ENCODE data around the gene CASK. TPM values are rescaled to one million over a fixed set of nuclear protein-coding genes. Genes with fewer than 3 reads are reported as not detected.

The CASK gene
- total and polyA plus RNA-seq, 2 donors (not counting 1 experiment from before 2014, with no cell fraction given), result 27.4 to 78.3 TPM

- H3K9ac ChIP-seq (ENCODE audit: insufficient read depth, low read length), result no peak overlapping the region
- H3K9me3 ChIP-seq (ENCODE audit: control insufficient read depth, insufficient read depth, low read depth, low read length), result no peaks in the 10 kb centered on the region
- no peaks in the 10 kb centered on the region for H3K36me3 ChIP-seq (ENCODE audit: control insufficient read depth, insufficient read depth, low read length)
- H3K27ac ChIP-seq (ENCODE audit: insufficient read depth, low read length), result no peak overlapping the region
- DNase-seq (ENCODE audit: low read depth in 2 of 2), result peak; percentile 3 to 59
- H2AFZ ChIP-seq (ENCODE audit: low read length), result no peak overlapping the region
- no peaks in the 10 kb centered on the region for H4K20me1 ChIP-seq (ENCODE audit: control insufficient read depth, extremely low read depth, insufficient read depth, low read length)
- H3K27me3 ChIP-seq (ENCODE audit: control insufficient read depth, insufficient read depth, low read length), result no peaks in the 10 kb centered on the region
- H3K4me1 ChIP-seq (ENCODE audit: control insufficient read depth, extremely low read depth, insufficient read depth, low read length), result no peaks in the 10 kb centered on the region
- TF ChIP-seq CTCF (conservative IDR thresholded peaks at IDR 0.05 in 1 of 2, IDR thresholded peaks at IDR 0.05 in 1 of 2; ENCODE audit: low read depth in 1 of 2, low read length in 2 of 2), result no peak
- TF ChIP-seq EZH2 (IDR thresholded peaks at IDR 0.05; ENCODE audit: low read length, missing control alignments), result no peak
- H3K79me2 ChIP-seq (ENCODE audit: control insufficient read depth, insufficient read depth, low read length), result no peaks in the 10 kb centered on the region
- H3K4me3 ChIP-seq (replicated peaks in 1 of 4; ENCODE audit: control extremely low read depth in 1 of 4, insufficient read depth in 1 of 4, low read depth in 3 of 4, low read length in 4 of 4), result no peak overlapping the region
- H3K4me2 ChIP-seq (ENCODE audit: extremely low read depth, insufficient read depth, low read length), result no peak overlapping the region
Observed at GRCh38 chrX:41730081-41730480, 193.3 kb downstream of the CASK start.

- Histone ChIP-seq H3K9me3 (ENCODE audit: control insufficient read depth, insufficient read depth, low read depth, low read length) (no peaks in the 10 kb centered on the region), H3K4me2 (ENCODE audit: extremely low read depth, insufficient read depth, low read length) (no peak overlapping the region), H3K4me1 (ENCODE audit: control insufficient read depth, extremely low read depth, insufficient read depth, low read length) (no peaks in the 10 kb centered on the region), H4K20me1 (ENCODE audit: control insufficient read depth, extremely low read depth, insufficient read depth, low read length) (no peaks in the 10 kb centered on the region), H3K9ac (ENCODE audit: insufficient read depth, low read length) (no peak overlapping the region), H3K36me3 (ENCODE audit: control insufficient read depth, insufficient read depth, low read length) (no peaks in the 10 kb centered on the region), H3K27ac (ENCODE audit: insufficient read depth, low read length) (no peak overlapping the region), H3K4me3 (replicated peaks in 1 of 4; ENCODE audit: control extremely low read depth in 1 of 4, insufficient read depth in 1 of 4, low read depth in 3 of 4, low read length in 4 of 4) (no peak overlapping the region), H3K79me2 (ENCODE audit: control insufficient read depth, insufficient read depth, low read length) (no peaks in the 10 kb centered on the region), H3K27me3 (ENCODE audit: control insufficient read depth, insufficient read depth, low read length) (no peaks in the 10 kb centered on the region), H2AFZ (ENCODE audit: low read length) (no peak overlapping the region)
- no peak for DNase-seq (ENCODE audit: low read depth in 2 of 2)
- TF ChIP-seq CTCF (conservative IDR thresholded peaks at IDR 0.05 in 1 of 2, IDR thresholded peaks at IDR 0.05 in 1 of 2; ENCODE audit: low read depth in 1 of 2, low read length in 2 of 2), result no peak
- TF ChIP-seq EZH2 (IDR thresholded peaks at IDR 0.05; ENCODE audit: low read length, missing control alignments), result no peak
Observed at GRCh38 chrX:41728125-41728524, 195.2 kb downstream of the CASK start.

GRCh38 chrX:41723826-41724225 is 199.5 kb downstream of the CASK start, which contains the start of gene GPR82:
TSS of gene GPR82 (plus strand) at chrX:41724181. CDS start at chrX:41727027, 2,846 bp downstream.
- Histone ChIP-seq H3K27ac (ENCODE audit: insufficient read depth, low read length) (no peak within 1 kb of the TSS), H3K4me1 (ENCODE audit: control insufficient read depth, extremely low read depth, insufficient read depth, low read length) (no peaks in the 10 kb centered on the region)
- TF ChIP-seq EZH2 (IDR thresholded peaks at IDR 0.05; ENCODE audit: low read length, missing control alignments) (no peak), CTCF (conservative IDR thresholded peaks at IDR 0.05 in 1 of 2, IDR thresholded peaks at IDR 0.05 in 1 of 2; ENCODE audit: low read depth in 1 of 2, low read length in 2 of 2) (no peak)

More at GRCh38 chrX:41723826-41724225, 199.5 kb downstream of the CASK start, which contains the start of gene GPR82:
- Histone ChIP-seq H3K4me2 (ENCODE audit: extremely low read depth, insufficient read depth, low read length) (no peak within 1 kb of the TSS), H3K9me3 (ENCODE audit: control insufficient read depth, insufficient read depth, low read depth, low read length) (no peaks in the 10 kb centered on the region), H3K36me3 (ENCODE audit: control insufficient read depth, insufficient read depth, low read length) (no peaks in the 10 kb centered on the region), H3K27me3 (ENCODE audit: control insufficient read depth, insufficient read depth, low read length) (no peaks in the 10 kb centered on the region), H3K4me3 (replicated peaks in 1 of 4; ENCODE audit: control extremely low read depth in 1 of 4, insufficient read depth in 1 of 4, low read depth in 3 of 4, low read length in 4 of 4) (no peak within 1 kb of the TSS), H4K20me1 (ENCODE audit: control insufficient read depth, extremely low read depth, insufficient read depth, low read length) (no peaks in the 10 kb centered on the region), H3K79me2 (ENCODE audit: control insufficient read depth, insufficient read depth, low read length) (no peaks in the 10 kb centered on the region), H2AFZ (ENCODE audit: low read length) (no peak within 1 kb of the TSS), H3K9ac (ENCODE audit: insufficient read depth, low read length) (no peak within 1 kb of the TSS)
- no peak for DNase-seq (ENCODE audit: low read depth in 2 of 2)

Data from fibroblast of lung (primary cell).